Activated naive CD8-positive, alpha-beta T cell treated with anti-CD3 and anti-CD28 coated beads, Interleukin-2, amount 10 ng/mL, durations not matched to agents 7 days and 5 days (primary cell): ENCODE data around the gene CFAP43. TPM values are rescaled to one million over a fixed set of nuclear protein-coding genes. Genes with fewer than 3 reads are reported as not detected.
A peak's percentile ranks its signal among the peaks of the same experiment; 100 is the strongest.

Experiments used
- ATAC-seq: fragments of 150-1000 bp; cut with Tn5 transposase; one replicate; pipeline ENCODE4 v1.10.0; 2021; ENCODE audit warnings: low read depth, moderate library complexity
- POLR2A ChIA-PET: fragments of 350-600 bp; sonication (Branson Sonifier 250); formaldehyde crosslinking; loops from one replicate; lab custom pipeline; 2021; ENCODE audit warnings: antibody characterized with exemption; lab: Charles Lee
- DNase-seq: peaks from one replicate; pipeline ENCODE4 v3.0.0; 2021
- H3K27ac Mint-ChIP-seq: one replicate; pipeline ENCODE4 v1.8.0; 2022; ENCODE audit warnings: mild to moderate bottlenecking, mixed read lengths
- H3K27me3 Mint-ChIP-seq: one replicate; pipeline ENCODE4 v1.8.0; 2022; ENCODE audit warnings: mild to moderate bottlenecking, moderate library complexity, mixed read lengths
- H3K36me3 Mint-ChIP-seq: one replicate; pipeline ENCODE4 v1.8.0; 2021; ENCODE audit warnings: mild to moderate bottlenecking, mixed read lengths
- H3K4me1 Mint-ChIP-seq: one replicate; pipeline ENCODE4 v1.8.0; 2021; ENCODE audit warnings: mixed read lengths
- H3K4me3 Mint-ChIP-seq: one replicate; pipeline ENCODE4 v1.8.0; 2022; ENCODE audit warnings: mild to moderate bottlenecking, moderate library complexity, mixed read lengths
- H3K9me3 Mint-ChIP-seq: one replicate; pipeline ENCODE4 v1.8.0; 2021; ENCODE audit warnings: mixed read lengths
- total RNA-seq, 2 experiments: library from RNA; stranded (reverse); gene quantifications; one replicate each; pipeline ENCODE4 v1.2.3, GENCODE V29; 2021

CFAP43 gene
- total RNA-seq, 2 experiments from 2014 or later = 0.25 TPM; not detected in 1

DNA sequence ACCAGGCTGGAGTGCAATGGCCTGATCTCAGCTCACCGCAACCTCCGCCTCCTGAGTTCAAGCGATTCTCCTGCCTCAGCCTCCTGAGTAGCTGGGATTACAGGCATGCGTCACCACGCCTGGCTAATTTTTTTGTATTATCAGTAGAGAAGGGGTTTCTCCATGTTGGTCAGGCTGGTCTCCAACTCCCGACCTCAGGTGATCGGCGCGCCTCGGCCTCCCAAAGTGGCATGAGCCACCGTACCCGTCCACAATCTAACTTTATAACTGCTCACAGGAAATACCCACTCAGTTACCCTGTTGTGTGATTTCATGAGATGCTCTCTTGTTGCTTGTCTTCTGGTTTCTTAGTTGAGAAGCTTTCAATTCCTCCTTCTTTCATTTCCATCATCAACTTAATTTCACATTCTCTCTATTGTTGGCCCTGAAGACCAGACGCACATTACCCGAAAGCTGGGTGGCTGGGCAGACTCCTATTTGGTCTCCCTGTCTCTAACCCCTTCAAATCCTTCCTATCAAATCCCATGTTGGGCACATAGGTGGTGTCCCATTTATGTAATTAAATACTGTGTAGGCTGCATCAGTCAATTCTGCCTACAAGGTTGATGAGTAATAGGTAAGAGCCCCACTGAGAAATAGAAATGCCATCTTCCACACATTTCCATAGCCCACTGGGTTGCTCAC, 35.7 kb upstream of the CFAP43 start:
- peaks cover 30% of the 10 kb centered on the region for H3K36me3 Mint-ChIP-seq
- no peak for DNase-seq
- ATAC-seq = no peak
- peak overlapping the region; percentile 85 for H3K4me3 Mint-ChIP-seq
- H3K27ac Mint-ChIP-seq = peak overlapping the region; percentile 86
- POLR2A ChIA-PET = interaction anchor here (0.8 to 4.9 kb wide), 3 partner anchors 13 to 351 kb away, joined by 3 to 29 read pairs (median 3); partner anchors contain the start of genes GSTO1 and ITPRIP
- H3K9me3 Mint-ChIP-seq = no peaks in the 10 kb centered on the region
- H3K27me3 Mint-ChIP-seq = no peaks in the 10 kb centered on the region
- H3K4me1 Mint-ChIP-seq = peaks cover 29% of the 10 kb centered on the region

GRCh38 chr10:104264783-104265182, 32.6 kb upstream of the CFAP43 start:
- Mint-ChIP-seq H3K9me3 (no peaks in the 10 kb centered on the region), H3K36me3 (peaks cover 49% of the 10 kb centered on the region), H3K4me1 (peaks cover 49% of the 10 kb centered on the region), H3K27ac (no peak overlapping the region), H3K4me3 (no peak overlapping the region), H3K27me3 (no peaks in the 10 kb centered on the region)
- ATAC-seq (no peak), DNase-seq (no peak)
- POLR2A ChIA-PET = interaction anchor here (4.9 kb wide), 1 partner anchor 10 kb away, joined by 29 read pairs; the partner anchor contains the start of gene GSTO1

GRCh38 chr10:104262055-104262454, 29.9 kb upstream of the CFAP43 start:
- no peaks in the 10 kb centered on the region for H3K9me3 Mint-ChIP-seq
- no peaks in the 10 kb centered on the region for H3K27me3 Mint-ChIP-seq
- peaks cover 60% of the 10 kb centered on the region for H3K36me3 Mint-ChIP-seq
- DNase-seq (no peak), ATAC-seq (no peak)
- H3K4me1 Mint-ChIP-seq = peaks cover 53% of the 10 kb centered on the region
- H3K27ac Mint-ChIP-seq = no peak overlapping the region
- POLR2A ChIA-PET = interaction anchor here (1.0 kb wide), 1 partner anchor 292 kb away, joined by 3 read pairs; no protein-coding TSS in a partner anchor
- no peak overlapping the region for H3K4me3 Mint-ChIP-seq

- no peaks in the 10 kb centered on the region for H3K27me3 Mint-ChIP-seq
- peak overlapping the region; percentile 70 for H3K27ac Mint-ChIP-seq
- ATAC-seq (peak; percentile 37), DNase-seq (no peak)
- peak overlapping the region; percentile 21 for H3K4me3 Mint-ChIP-seq
- H3K36me3 Mint-ChIP-seq = peaks cover 51% of the 10 kb centered on the region
- H3K4me1 Mint-ChIP-seq = peaks cover 59% of the 10 kb centered on the region
- no peaks in the 10 kb centered on the region for H3K9me3 Mint-ChIP-seq
- POLR2A ChIA-PET = no interaction called here
These were observed 28.6 kb upstream of the CFAP43 start for GRCh38 chr10:104260775-104261115.

DNA sequence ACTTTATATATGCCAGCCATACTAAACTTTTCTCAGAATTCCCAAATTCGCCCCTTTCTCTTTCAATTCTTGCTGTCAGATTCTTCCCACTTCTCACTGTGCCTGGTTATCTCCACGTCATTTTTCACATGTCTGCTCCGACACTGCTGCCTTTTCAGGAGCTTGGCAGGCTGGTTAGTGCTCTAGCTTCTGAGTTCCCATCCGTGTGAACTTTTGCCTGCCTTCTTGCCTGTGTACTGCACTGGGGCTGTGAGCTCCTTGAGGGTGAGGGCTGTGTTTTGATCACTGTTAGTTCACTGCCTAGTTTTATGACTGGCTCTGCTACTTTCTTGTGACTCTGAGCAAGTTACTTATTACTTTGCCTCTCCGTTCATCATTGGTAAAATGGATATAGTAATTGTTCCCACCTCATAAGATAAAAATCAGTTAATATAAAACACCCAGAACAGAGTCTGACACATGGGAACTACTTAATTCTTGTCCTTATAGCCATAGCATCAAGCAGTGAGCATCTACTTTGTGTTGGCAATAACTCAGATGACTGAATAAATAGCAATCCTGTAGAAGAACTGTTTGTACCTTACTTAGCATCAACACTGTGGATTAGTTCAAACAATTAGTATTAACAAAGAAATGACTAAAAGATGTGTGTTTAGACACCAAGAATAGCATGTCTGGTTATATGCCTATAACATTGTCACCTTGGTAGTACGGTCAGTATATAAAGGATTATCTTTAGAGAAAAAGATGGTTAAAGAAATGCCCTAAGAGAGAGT, 28.0 kb upstream of the CFAP43 start:
- no peak for ATAC-seq
- Mint-ChIP-seq H3K4me3 (peak overlapping the region; percentile 21), H3K27me3 (no peaks in the 10 kb centered on the region), H3K27ac (peak overlapping the region; percentile 70), H3K4me1 (peaks cover 59% of the 10 kb centered on the region), H3K9me3 (no peaks in the 10 kb centered on the region), H3K36me3 (peaks cover 48% of the 10 kb centered on the region)
- no peak for DNase-seq
- POLR2A ChIA-PET = no interaction called here

- Mint-ChIP-seq H3K4me1 (peaks cover 57% of the 10 kb centered on the region), H3K4me3 (no peak overlapping the region), H3K9me3 (no peaks in the 10 kb centered on the region), H3K36me3 (peaks cover 47% of the 10 kb centered on the region), H3K27ac (peak overlapping the region; percentile 70), H3K27me3 (no peaks in the 10 kb centered on the region)
- ATAC-seq (no peak), DNase-seq (no peak)
- POLR2A ChIA-PET = no interaction called here
These were observed 27.3 kb upstream of the CFAP43 start for GRCh38 chr10:104259456-104259855.

DNA sequence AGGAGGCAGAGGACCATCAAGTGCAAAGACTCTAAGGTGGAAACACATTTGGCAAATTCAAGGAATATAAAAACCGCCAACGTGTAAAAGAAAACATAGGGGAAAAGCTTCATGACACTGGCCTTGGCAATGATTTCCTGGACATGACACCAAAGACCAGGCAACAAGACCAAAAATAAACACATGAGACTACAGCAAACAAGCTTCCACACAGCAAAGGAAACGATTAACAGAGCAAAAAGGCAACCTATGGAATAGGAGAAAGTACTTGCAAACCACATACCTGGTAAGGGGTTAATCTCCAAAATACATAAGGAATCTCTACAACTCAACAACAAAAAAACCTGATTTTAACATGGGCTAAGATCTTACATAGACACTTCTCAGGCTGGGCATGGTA, 26.0 kb upstream of the CFAP43 start:
- peaks cover 63% of the 10 kb centered on the region for H3K4me1 Mint-ChIP-seq
- ATAC-seq (no peak), DNase-seq (no peak)
- POLR2A ChIA-PET = no interaction called here
- H3K36me3 Mint-ChIP-seq = peaks cover 42% of the 10 kb centered on the region
- no peak overlapping the region for H3K4me3 Mint-ChIP-seq
- no peaks in the 10 kb centered on the region for H3K9me3 Mint-ChIP-seq
- H3K27me3 Mint-ChIP-seq = no peaks in the 10 kb centered on the region
- no peak overlapping the region for H3K27ac Mint-ChIP-seq

DNA sequence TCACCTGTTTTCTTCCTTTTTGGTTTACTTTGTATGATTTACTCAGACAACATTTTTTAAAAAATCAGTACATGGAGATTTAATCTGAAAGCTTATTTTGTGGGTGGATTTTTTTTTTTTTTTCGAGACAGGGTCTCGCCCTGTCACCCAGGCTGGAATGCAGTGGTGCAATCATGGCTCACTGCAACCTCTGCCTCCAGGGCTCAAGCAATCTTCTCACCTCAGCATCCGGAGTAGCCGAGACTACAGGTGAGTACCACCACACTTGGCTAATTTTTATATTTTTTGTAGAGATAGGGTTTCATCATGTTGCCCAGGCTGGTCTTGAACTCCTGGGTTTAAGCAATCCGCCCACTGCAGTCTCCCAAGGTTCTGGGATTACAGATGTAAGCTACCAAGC, 25.1 kb upstream of the CFAP43 start:
- no peak for DNase-seq
- H3K27me3 Mint-ChIP-seq = no peaks in the 10 kb centered on the region
- H3K9me3 Mint-ChIP-seq = no peaks in the 10 kb centered on the region
- ATAC-seq = no peak
- no peak overlapping the region for H3K27ac Mint-ChIP-seq
- peak overlapping the region; percentile 9 for H3K4me3 Mint-ChIP-seq
- POLR2A ChIA-PET = interaction anchor here (0.7 to 4.0 kb wide), 3 partner anchors 10 to 367 kb away, joined by 3 to 29 read pairs (median 4); partner anchors contain the start of genes GSTO2 and SFR1
- peaks cover 41% of the 10 kb centered on the region for H3K36me3 Mint-ChIP-seq
- peaks cover 66% of the 10 kb centered on the region for H3K4me1 Mint-ChIP-seq

DNA sequence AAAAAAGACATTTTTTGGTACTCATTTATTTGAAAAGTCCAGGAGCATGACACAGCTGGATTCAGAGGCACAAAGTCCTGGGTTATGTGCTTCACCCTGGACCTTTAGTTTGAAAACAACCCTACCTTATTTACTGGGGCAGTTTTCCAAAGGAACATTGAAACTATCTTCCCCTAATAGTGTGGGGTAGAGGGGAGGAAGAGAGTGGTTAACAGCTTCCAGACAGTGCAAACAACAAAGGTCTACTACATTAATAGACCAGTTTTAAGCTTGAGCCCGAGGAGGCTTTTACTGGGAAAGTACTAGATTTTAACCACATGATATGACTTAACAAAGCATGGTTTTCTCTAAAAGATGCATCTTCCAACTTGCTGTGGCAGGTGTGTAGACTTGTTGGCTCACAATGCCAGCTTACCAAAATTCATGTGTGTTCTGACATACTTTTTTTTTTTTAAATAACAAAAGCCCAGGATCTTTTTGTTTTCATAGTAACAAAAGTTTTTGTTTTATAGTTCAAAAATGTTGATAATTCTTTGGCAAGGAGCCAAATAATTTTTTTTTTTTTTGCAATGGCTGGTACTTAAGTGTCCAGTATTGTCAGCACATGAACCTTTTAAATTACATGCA, 24.3 kb upstream of the CFAP43 start:
- Mint-ChIP-seq H3K36me3 (peaks cover 40% of the 10 kb centered on the region), H3K9me3 (no peaks in the 10 kb centered on the region), H3K27me3 (no peaks in the 10 kb centered on the region), H3K4me1 (peaks cover 62% of the 10 kb centered on the region), H3K4me3 (peak overlapping the region; percentile 99), H3K27ac (peak overlapping the region; percentile 37)
- no peak for DNase-seq
- POLR2A ChIA-PET = interaction anchor here (0.7 to 4.0 kb wide), 5 partner anchors 10 to 366 kb away, joined by 3 to 29 read pairs (median 4); partner anchors contain the start of genes CFAP43, GSTO2 and SFR1
- ATAC-seq = no peak

- H3K27me3 Mint-ChIP-seq = peaks cover 3% of the 10 kb centered on the region
- H3K4me1 Mint-ChIP-seq = peaks cover 52% of the 10 kb centered on the region
- DNase-seq (no peak), ATAC-seq (peak; percentile 38)
- POLR2A ChIA-PET = interaction anchor here (0.6 to 4.0 kb wide), 7 partner anchors 11 to 134 kb away, joined by 3 to 29 read pairs (median 8); partner anchors contain the start of genes CFAP43, GSTO2 and SFR1
- no peaks in the 10 kb centered on the region for H3K9me3 Mint-ChIP-seq
- peak overlapping the region; percentile 93 for H3K27ac Mint-ChIP-seq
- peak overlapping the region; percentile 99 for H3K4me3 Mint-ChIP-seq
- peaks cover 30% of the 10 kb centered on the region for H3K36me3 Mint-ChIP-seq
These were observed 23.3 kb upstream of the CFAP43 start for GRCh38 chr10:104255311-104255981.

DNA sequence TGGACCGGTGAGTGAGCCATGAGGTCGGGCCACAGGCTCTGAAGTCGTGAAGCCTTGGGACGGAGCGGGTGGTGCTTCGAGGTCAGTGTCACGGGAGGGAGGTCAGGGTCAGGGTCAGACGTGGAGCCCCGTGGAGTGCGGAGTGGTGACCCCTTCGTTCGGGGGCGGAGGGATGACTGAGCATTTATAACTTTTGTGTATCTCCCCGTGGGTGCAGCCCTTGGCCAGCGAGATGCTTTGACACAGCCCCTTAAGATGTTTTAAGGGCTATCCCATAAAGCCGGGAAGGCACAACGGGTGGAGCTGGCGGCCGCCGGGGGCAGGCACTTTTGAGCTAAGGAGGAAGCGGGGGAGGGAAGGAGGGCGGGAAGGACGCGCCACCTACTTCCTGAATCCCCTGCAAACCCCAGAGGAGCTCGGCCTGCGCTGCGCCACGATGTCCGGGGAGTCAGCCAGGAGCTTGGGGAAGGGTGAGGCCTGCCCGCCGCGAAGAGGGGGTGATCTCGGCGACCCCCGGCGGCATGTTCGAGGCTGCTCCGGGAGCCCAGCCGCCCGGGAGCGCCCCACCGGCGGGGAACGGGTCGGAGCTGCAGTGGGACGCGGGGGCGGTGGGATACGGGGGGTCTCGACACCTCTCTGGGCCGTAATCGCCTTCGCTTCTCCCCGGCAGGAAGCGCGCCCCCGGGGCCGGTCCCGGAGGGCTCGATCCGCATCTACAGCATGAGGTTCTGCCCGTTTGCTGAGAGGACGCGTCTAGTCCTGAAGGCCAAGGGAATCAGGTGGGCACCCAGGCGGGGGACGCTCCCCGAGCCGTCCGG, 22.5 kb upstream of the CFAP43 start, which contains the start of gene GSTO1:
GSTO1 (plus strand) TSS at position 400 of the 818 bp plus-strand sequence; CDS start at position 437, 37 bp downstream.
- H3K4me1 Mint-ChIP-seq = peaks cover 47% of the 10 kb centered on the region
- H3K27me3 Mint-ChIP-seq = peaks cover 10% of the 10 kb centered on the region
- no peaks in the 10 kb centered on the region for H3K9me3 Mint-ChIP-seq
- peak within 1 kb of the TSS; percentile 93 for H3K27ac Mint-ChIP-seq
- ATAC-seq (peak; percentile 70), DNase-seq (peak; percentile 60)
- POLR2A ChIA-PET = interaction anchor here (0.8 to 4.0 kb wide), 5 partner anchors 12 to 133 kb away, joined by 3 to 29 read pairs (median 9); partner anchors contain the start of genes CFAP43, GSTO2 and SFR1
- H3K36me3 Mint-ChIP-seq = peaks cover 24% of the 10 kb centered on the region
- peak within 1 kb of the TSS; percentile 99 for H3K4me3 Mint-ChIP-seq
